Parathyroid adenoma (tissue), 2 donors: ENCODE results near the gene SORCS2.

Source experiments
- H2AFZ ChIP-seq: fragments of 300-600 bp; sonication (generic); one replicate; pipeline ENCODE4 v1.7.0; 2017; ENCODE audit warnings: antibody characterized with exemption, mild to moderate bottlenecking
- H3K27ac ChIP-seq: fragments of 300-600 bp; sonication (generic); one replicate; pipeline ENCODE4 v1.7.0; 2017
- H3K27me3 ChIP-seq: fragments of 300-600 bp; sonication (generic); one replicate; pipeline ENCODE4 v1.7.0; 2017; ENCODE audit warnings: low read length; ENCODE audit not compliant: control insufficient read depth, insufficient read depth
- H3K36me3 ChIP-seq: fragments of 300-600 bp; sonication (generic); one replicate; pipeline ENCODE4 v1.7.0; 2017; ENCODE audit warnings: low read length; ENCODE audit not compliant: control insufficient read depth, insufficient read depth
- H3K4me1 ChIP-seq: fragments of 300-600 bp; sonication (generic); one replicate; pipeline ENCODE4 v1.7.0; 2017; ENCODE audit warnings: control low read depth
- H3K4me2 ChIP-seq: fragments of 300-600 bp; sonication (generic); one replicate; pipeline ENCODE4 v1.7.0; 2017; ENCODE audit warnings: low read length
- H3K4me3 ChIP-seq: fragments of 300-600 bp; sonication (generic); one replicate; pipeline ENCODE4 v1.7.0; 2017; ENCODE audit warnings: low read depth, low read length
- H3K79me2 ChIP-seq: fragments of 300-600 bp; sonication (generic); one replicate; pipeline ENCODE4 v1.7.0; 2017; ENCODE audit warnings: control low read depth
- H3K9ac ChIP-seq: fragments of 300-600 bp; sonication (generic); one replicate; pipeline ENCODE4 v1.7.0; 2017; ENCODE audit warnings: mild to moderate bottlenecking
- H3K9me3 ChIP-seq: fragments of 300-600 bp; sonication (generic); one replicate; pipeline ENCODE4 v1.7.0; 2017; ENCODE audit warnings: low read length; ENCODE audit not compliant: control insufficient read depth
- TF ChIP-seq, protein P1 (sequence below): fragments of 300-600 bp; sonication (generic); IDR thresholded peaks from one replicate; pipeline ENCODE4 v1.7.0; 2017; ENCODE audit warnings: antibody characterized with exemption, mild to moderate bottlenecking
- donor health status: primary hyperparathyroidism.

The SORCS2 gene

DNA sequence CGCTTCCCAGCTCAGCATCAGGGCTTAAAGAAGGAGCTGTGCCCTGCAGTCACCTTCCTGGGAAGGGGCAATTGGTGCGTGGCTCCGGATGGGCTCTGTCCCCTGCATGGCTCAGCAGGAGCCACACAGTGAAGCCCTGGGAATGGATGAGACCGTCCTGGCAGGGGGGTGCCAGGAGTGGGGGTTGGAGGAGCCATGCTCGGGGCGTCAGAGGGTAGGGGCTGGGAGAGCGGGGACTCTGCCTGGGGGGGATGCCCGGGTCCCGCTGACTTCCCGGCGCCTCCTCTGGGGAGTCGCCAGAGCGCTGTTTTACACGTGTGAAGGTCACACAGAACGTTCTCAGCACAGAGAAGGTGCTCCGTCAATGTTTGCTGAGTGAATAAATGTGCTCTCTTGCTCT is 563.2 kb downstream of the SORCS2 start:
- Histone ChIP-seq H3K36me3 (no peaks in the 10 kb centered on the region), H3K9me3 (no peaks in the 10 kb centered on the region), H2AFZ (no peak overlapping the region), H3K27ac (no peak overlapping the region), H3K4me2 (no peak overlapping the region), H3K27me3 (no peaks in the 10 kb centered on the region), H3K4me1 (no peaks in the 10 kb centered on the region), H3K4me3 (no peak overlapping the region), H3K9ac (no peak overlapping the region), H3K79me2 (no peaks in the 10 kb centered on the region)
- TF ChIP-seq, protein P1, sequence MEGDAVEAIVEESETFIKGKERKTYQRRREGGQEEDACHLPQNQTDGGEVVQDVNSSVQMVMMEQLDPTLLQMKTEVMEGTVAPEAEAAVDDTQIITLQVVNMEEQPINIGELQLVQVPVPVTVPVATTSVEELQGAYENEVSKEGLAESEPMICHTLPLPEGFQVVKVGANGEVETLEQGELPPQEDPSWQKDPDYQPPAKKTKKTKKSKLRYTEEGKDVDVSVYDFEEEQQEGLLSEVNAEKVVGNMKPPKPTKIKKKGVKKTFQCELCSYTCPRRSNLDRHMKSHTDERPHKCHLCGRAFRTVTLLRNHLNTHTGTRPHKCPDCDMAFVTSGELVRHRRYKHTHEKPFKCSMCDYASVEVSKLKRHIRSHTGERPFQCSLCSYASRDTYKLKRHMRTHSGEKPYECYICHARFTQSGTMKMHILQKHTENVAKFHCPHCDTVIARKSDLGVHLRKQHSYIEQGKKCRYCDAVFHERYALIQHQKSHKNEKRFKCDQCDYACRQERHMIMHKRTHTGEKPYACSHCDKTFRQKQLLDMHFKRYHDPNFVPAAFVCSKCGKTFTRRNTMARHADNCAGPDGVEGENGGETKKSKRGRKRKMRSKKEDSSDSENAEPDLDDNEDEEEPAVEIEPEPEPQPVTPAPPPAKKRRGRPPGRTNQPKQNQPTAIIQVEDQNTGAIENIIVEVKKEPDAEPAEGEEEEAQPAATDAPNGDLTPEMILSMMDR = no peak

- Histone ChIP-seq H3K36me3 (no peaks in the 10 kb centered on the region), H3K4me2 (no peak overlapping the region), H3K4me1 (no peaks in the 10 kb centered on the region), H3K4me3 (no peak overlapping the region), H2AFZ (no peak overlapping the region), H3K79me2 (no peaks in the 10 kb centered on the region), H3K27me3 (no peaks in the 10 kb centered on the region), H3K9ac (no peak overlapping the region), H3K27ac (no peak overlapping the region), H3K9me3 (no peaks in the 10 kb centered on the region)
- TF ChIP-seq, protein P1 = no peak
Observed at GRCh38 chr4:7756071-7756470, 563.7 kb downstream of the SORCS2 start.

GRCh38 chr4:7756561-7757355 is 564.4 kb downstream of the SORCS2 start:
- H3K4me1 ChIP-seq = no peaks in the 10 kb centered on the region

GRCh38 chr4:7757501-7758471 is 565.4 kb downstream of the SORCS2 start:
- H3K9ac ChIP-seq = no peak overlapping the region
- H3K36me3 ChIP-seq = no peaks in the 10 kb centered on the region
- no peak overlapping the region for H2AFZ ChIP-seq
- TF ChIP-seq, protein P1 = no peak
- H3K4me2 ChIP-seq = no peak overlapping the region
- H3K27ac ChIP-seq = no peak overlapping the region
- no peaks in the 10 kb centered on the region for H3K27me3 ChIP-seq
- H3K79me2 ChIP-seq = no peaks in the 10 kb centered on the region
- no peaks in the 10 kb centered on the region for H3K9me3 ChIP-seq
- no peak overlapping the region for H3K4me3 ChIP-seq
- H3K4me1 ChIP-seq = no peaks in the 10 kb centered on the region

More at GRCh38 chr4:7756561-7757355, 564.4 kb downstream of the SORCS2 start:
- H3K4me2 ChIP-seq = no peak overlapping the region
- H2AFZ ChIP-seq = no peak overlapping the region
- H3K79me2 ChIP-seq = no peaks in the 10 kb centered on the region
- H3K9me3 ChIP-seq = no peaks in the 10 kb centered on the region
- H3K4me3 ChIP-seq = no peak overlapping the region
- H3K27me3 ChIP-seq = no peaks in the 10 kb centered on the region
- TF ChIP-seq, protein P1 = no peak
- no peak overlapping the region for H3K9ac ChIP-seq
- no peak overlapping the region for H3K27ac ChIP-seq
- H3K36me3 ChIP-seq = no peaks in the 10 kb centered on the region
